Astrocyte (in vitro differentiated cells and primary cell): ENCODE results near the gene VWF. TPM values are rescaled to one million over a fixed set of nuclear protein-coding genes. Genes with fewer than 3 reads are reported as not detected.

Source experiments
- DNase-seq: peaks from one replicate; pipeline ENCODE4 v3.0.0-alpha.2; 2010; ENCODE audit warnings: low read depth
- FAIRE-seq: peaks from 2 replicates; lab custom pipeline; 2011; peaks lifted over from hg19 to GRCh38; lab: Jason Lieb, UNC
- H2AFZ ChIP-seq: 2 replicates; pipeline ENCODE4 v1.6.0; 2012; ENCODE audit warnings: low read depth, low read length, inconsistent platforms
- H3K27ac ChIP-seq: 2 replicates; pipeline ENCODE4 v1.5.1; 2011; ENCODE audit warnings: low read depth, low read length, inconsistent platforms
- H3K27me3 ChIP-seq: 2 replicates; pipeline ENCODE4 v1.6.0; 2011; ENCODE audit warnings: low read length, inconsistent platforms; ENCODE audit not compliant: insufficient read depth
- H3K36me3 ChIP-seq: 2 replicates; pipeline ENCODE4 v1.5.1; 2011; ENCODE audit warnings: low read length, inconsistent platforms; ENCODE audit not compliant: insufficient read depth
- H3K4me1 ChIP-seq: 2 replicates; pipeline ENCODE4 v1.5.1; 2011; ENCODE audit warnings: low read length, inconsistent platforms; ENCODE audit not compliant: insufficient read depth
- H3K4me2 ChIP-seq: 2 replicates; pipeline ENCODE4 v1.6.0; 2012; ENCODE audit warnings: low read length, inconsistent platforms
- H3K4me3 ChIP-seq: 2 replicates; pipeline ENCODE4 v1.5.1; 2011; ENCODE audit warnings: low read depth, mild to moderate bottlenecking, low read length, inconsistent platforms; ENCODE audit not compliant: insufficient read depth
- H3K79me2 ChIP-seq: 2 replicates; pipeline ENCODE4 v1.6.0; 2012; ENCODE audit warnings: mild to moderate bottlenecking, low read length, inconsistent platforms; ENCODE audit not compliant: insufficient read depth
- H3K9ac ChIP-seq: 2 replicates; pipeline ENCODE4 v1.6.0; 2012; ENCODE audit warnings: mild to moderate bottlenecking, low read length, inconsistent platforms
- H3K9me3 ChIP-seq: 2 replicates; pipeline ENCODE4 v1.5.1; 2012; ENCODE audit warnings: low read depth, mild to moderate bottlenecking, low read length, inconsistent platforms; ENCODE audit not compliant: insufficient read depth
- H4K20me1 ChIP-seq: 2 replicates; pipeline ENCODE4 v1.6.0; 2012; ENCODE audit warnings: low read length, inconsistent platforms; ENCODE audit not compliant: insufficient read depth
- H3K27ac Mint-ChIP-seq: one replicate; pipeline ENCODE4 v1.8.0; 2021; ENCODE audit warnings: mild to moderate bottlenecking, mixed read lengths; ENCODE audit not compliant: unreplicated experiment
- H3K27me3 Mint-ChIP-seq: one replicate; pipeline ENCODE4 v1.8.0; 2021; ENCODE audit warnings: low read depth, mixed read lengths; ENCODE audit not compliant: unreplicated experiment
- H3K36me3 Mint-ChIP-seq: one replicate; pipeline ENCODE4 v1.8.0; 2021; ENCODE audit warnings: low read depth, mixed read lengths; ENCODE audit not compliant: unreplicated experiment
- H3K4me1 Mint-ChIP-seq: one replicate; pipeline ENCODE4 v1.8.0; 2021; ENCODE audit warnings: low read depth, mixed read lengths; ENCODE audit not compliant: unreplicated experiment
- H3K4me3 Mint-ChIP-seq: one replicate; pipeline ENCODE4 v1.8.0; 2021; ENCODE audit warnings: mild to moderate bottlenecking, moderate library complexity, mixed read lengths; ENCODE audit not compliant: unreplicated experiment
- H3K9me3 Mint-ChIP-seq: one replicate; pipeline ENCODE4 v1.8.0; 2021; ENCODE audit warnings: mild to moderate bottlenecking, mixed read lengths; ENCODE audit not compliant: unreplicated experiment
- EZH2 ChIP-seq: IDR thresholded peaks from 2 replicates; pipeline ENCODE4 v1.6.1; 2012; ENCODE audit warnings: mild to moderate bottlenecking, low read length, inconsistent platforms; ENCODE audit not compliant: insufficient read depth
- total RNA-seq: library from RNA; stranded (reverse); gene quantifications from 2 replicates; pipeline ENCODE4 v1.2.1, GENCODE V29; 2021
- TF ChIP-seq, protein P1 (sequence below): IDR thresholded peaks from 2 replicates; pipeline ENCODE4 v1.5.1; 2011; ENCODE audit warnings: low read depth, mild to moderate bottlenecking, inconsistent platforms, low read length, moderate library complexity; ENCODE audit not compliant: insufficient read depth

Gene VWF
- total RNA-seq, 1 donor from 2014 or later: 0.23 TPM

DNA sequence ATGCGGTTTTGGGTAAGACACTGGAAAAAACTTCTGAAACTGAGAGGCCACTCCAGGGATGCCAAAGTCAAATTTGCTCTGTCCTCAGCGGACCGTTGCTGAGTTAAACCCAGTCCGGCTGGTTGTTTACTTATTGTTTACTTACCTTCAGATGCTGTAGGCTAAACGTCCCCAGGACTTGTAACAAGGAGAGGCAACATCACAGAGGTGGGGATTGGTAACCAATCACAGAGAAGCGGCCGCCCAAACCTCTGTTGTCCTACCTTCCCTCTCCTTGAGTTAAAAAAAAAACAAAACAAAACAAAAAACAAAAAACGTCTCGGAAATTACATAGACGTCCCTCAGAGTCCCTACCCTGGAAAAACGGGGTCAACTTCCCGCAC is 179.8 kb downstream of the VWF start:
- FAIRE-seq: no peak
- H3K27me3 ChIP-seq: peaks cover 36% of the 10 kb centered on the region
- no peak for DNase-seq
- H3K9me3 ChIP-seq: no peaks in the 10 kb centered on the region
- H3K36me3 ChIP-seq: no peaks in the 10 kb centered on the region
- no peaks in the 10 kb centered on the region for H4K20me1 ChIP-seq
- Mint-ChIP-seq H3K9me3 (peaks cover 4% of the 10 kb centered on the region), H3K36me3 (no peaks in the 10 kb centered on the region), H3K27ac (peak overlapping the region; percentile 22), H3K4me3 (peak overlapping the region; percentile 81), H3K4me1 (no peaks in the 10 kb centered on the region), H3K27me3 (peaks cover 60% of the 10 kb centered on the region)
- peak overlapping the region; percentile 75 for H2AFZ ChIP-seq
- peak overlapping the region; percentile 46 for H3K4me3 ChIP-seq
- no peaks in the 10 kb centered on the region for H3K4me1 ChIP-seq
- peak overlapping the region; percentile 87 for H3K4me2 ChIP-seq
- no peaks in the 10 kb centered on the region for H3K79me2 ChIP-seq
- no peak overlapping the region for H3K27ac ChIP-seq
- no peak for TF ChIP-seq EZH2
- TF ChIP-seq, protein P1, sequence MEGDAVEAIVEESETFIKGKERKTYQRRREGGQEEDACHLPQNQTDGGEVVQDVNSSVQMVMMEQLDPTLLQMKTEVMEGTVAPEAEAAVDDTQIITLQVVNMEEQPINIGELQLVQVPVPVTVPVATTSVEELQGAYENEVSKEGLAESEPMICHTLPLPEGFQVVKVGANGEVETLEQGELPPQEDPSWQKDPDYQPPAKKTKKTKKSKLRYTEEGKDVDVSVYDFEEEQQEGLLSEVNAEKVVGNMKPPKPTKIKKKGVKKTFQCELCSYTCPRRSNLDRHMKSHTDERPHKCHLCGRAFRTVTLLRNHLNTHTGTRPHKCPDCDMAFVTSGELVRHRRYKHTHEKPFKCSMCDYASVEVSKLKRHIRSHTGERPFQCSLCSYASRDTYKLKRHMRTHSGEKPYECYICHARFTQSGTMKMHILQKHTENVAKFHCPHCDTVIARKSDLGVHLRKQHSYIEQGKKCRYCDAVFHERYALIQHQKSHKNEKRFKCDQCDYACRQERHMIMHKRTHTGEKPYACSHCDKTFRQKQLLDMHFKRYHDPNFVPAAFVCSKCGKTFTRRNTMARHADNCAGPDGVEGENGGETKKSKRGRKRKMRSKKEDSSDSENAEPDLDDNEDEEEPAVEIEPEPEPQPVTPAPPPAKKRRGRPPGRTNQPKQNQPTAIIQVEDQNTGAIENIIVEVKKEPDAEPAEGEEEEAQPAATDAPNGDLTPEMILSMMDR: no peak
- H3K9ac ChIP-seq: peak overlapping the region; percentile 46

DNA sequence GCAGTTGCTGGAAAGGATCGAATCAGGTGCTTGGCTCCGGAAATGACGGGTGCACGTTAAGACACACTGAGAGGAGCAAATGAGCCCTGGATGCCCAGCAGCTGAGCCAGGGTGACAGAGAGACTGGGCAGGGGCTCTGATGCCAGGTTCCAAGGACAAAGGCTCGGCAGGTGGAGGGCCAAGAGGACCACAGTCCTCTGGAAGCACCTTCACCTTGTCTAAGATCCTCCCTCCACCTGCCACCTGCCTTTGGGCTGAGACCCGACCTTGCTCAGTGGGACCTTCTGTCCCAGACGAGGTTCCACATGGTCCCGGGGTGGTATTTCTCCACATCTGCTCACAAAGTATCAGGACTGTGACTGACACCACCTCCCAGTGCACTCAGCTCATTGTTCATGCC is 180.4 kb downstream of the VWF start:
- no peak overlapping the region for H3K4me3 ChIP-seq
- no peak overlapping the region for H3K9ac ChIP-seq
- H3K36me3 ChIP-seq: no peaks in the 10 kb centered on the region
- H3K27me3 ChIP-seq: peaks cover 36% of the 10 kb centered on the region
- Mint-ChIP-seq H3K27ac (no peak overlapping the region), H3K9me3 (peaks cover 4% of the 10 kb centered on the region), H3K4me1 (no peaks in the 10 kb centered on the region), H3K4me3 (no peak overlapping the region), H3K27me3 (peaks cover 57% of the 10 kb centered on the region), H3K36me3 (no peaks in the 10 kb centered on the region)
- FAIRE-seq (no peak), DNase-seq (no peak)
- no peak overlapping the region for H2AFZ ChIP-seq
- no peak overlapping the region for H3K27ac ChIP-seq
- no peaks in the 10 kb centered on the region for H3K4me1 ChIP-seq
- no peak overlapping the region for H3K4me2 ChIP-seq
- TF ChIP-seq, protein P1: no peak
- TF ChIP-seq EZH2: no peak
- no peaks in the 10 kb centered on the region for H3K9me3 ChIP-seq
- H3K79me2 ChIP-seq: no peaks in the 10 kb centered on the region
- H4K20me1 ChIP-seq: no peaks in the 10 kb centered on the region

DNA sequence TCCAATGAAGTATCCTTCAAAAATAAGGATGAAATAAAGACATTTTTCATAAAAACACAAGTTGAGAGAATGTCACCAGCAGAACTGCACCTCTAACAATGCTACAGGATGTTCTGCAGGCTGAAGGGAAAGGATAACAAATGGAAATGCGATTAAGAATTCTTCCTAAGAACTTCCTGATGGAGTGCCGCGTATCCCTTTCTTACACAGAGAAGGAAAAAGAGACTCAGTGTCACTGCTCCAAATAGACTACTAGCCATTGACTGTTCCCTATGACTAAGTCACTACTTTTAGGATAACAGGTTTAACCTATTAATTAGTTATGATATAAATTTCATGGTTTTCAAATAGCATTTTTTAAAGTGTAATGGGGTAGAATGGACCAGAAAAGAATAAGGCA is 182.6 kb downstream of the VWF start:
- TF ChIP-seq, protein P1: no peak
- TF ChIP-seq EZH2: no peak
- Histone ChIP-seq H3K79me2 (no peaks in the 10 kb centered on the region), H3K9ac (no peak overlapping the region), H4K20me1 (no peaks in the 10 kb centered on the region), H3K36me3 (no peaks in the 10 kb centered on the region), H3K4me2 (no peak overlapping the region), H3K9me3 (no peaks in the 10 kb centered on the region), H3K4me1 (no peaks in the 10 kb centered on the region), H2AFZ (no peak overlapping the region), H3K4me3 (no peak overlapping the region), H3K27me3 (peaks cover 31% of the 10 kb centered on the region), H3K27ac (no peak overlapping the region)
- Mint-ChIP-seq H3K27me3 (peaks cover 42% of the 10 kb centered on the region), H3K4me3 (no peak overlapping the region), H3K27ac (no peak overlapping the region), H3K36me3 (no peaks in the 10 kb centered on the region), H3K4me1 (no peaks in the 10 kb centered on the region), H3K9me3 (peaks cover 4% of the 10 kb centered on the region)
- DNase-seq (no peak), FAIRE-seq (no peak)
